ENCODE data around the gene TMED1.
"Not testable (repeated sequence)": the region's sequence is repeated elsewhere in the genome, so short reads cannot be mapped to it uniquely, and the experiment has no call there.

Gene TMED1

DNA sequence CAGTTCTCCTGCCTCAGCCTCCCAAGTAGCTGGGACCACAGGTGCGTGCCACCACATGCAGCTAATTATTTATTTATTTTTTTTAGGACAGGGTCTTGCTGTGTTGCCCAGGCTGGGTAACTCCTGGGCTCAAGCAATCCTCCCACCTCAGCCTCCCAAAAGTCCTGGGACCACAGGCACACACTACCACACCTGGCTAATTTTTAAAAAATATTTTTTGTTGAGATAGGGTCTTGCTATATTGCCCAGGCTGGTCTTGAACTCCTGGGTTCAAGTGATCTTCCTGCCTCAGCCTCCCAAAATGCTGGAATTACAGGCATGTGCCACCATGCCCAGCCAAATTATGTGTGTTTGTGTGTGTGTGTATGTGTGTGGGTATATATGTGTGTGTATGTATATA, 20.9 kb upstream of the TMED1 start:
- H3K9me3 ChIP-seq (ENCODE audit: control insufficient read depth, insufficient read depth, low read length); H3K9ac ChIP-seq (ENCODE audit: low read depth, low read length); H3K4me3 ChIP-seq (ENCODE audit: low read depth, low read length); H3K4me1 ChIP-seq (ENCODE audit: control insufficient read depth, insufficient read depth, low read length); H3K36me3 ChIP-seq (ENCODE audit: control insufficient read depth, insufficient read depth, low read length); H3K27me3 ChIP-seq (ENCODE audit: control insufficient read depth, insufficient read depth, low read length): not testable (repeated sequence)

GRCh38 chr19:10855879-10856522, 20.0 kb upstream of the TMED1 start:
- Histone ChIP-seq H3K27me3 (ENCODE audit: control insufficient read depth, insufficient read depth, low read length) (no peaks in the 10 kb centered on the region), H3K36me3 (ENCODE audit: control insufficient read depth, insufficient read depth, low read length) (no peaks in the 10 kb centered on the region), H3K4me3 (ENCODE audit: low read depth, low read length) (no peak overlapping the region), H3K4me1 (ENCODE audit: control insufficient read depth, insufficient read depth, low read length) (no peaks in the 10 kb centered on the region), H3K9ac (ENCODE audit: low read depth, low read length) (no peak overlapping the region), H3K9me3 (ENCODE audit: control insufficient read depth, insufficient read depth, low read length) (no peaks in the 10 kb centered on the region)

- Histone ChIP-seq H3K9me3 (ENCODE audit: control insufficient read depth, insufficient read depth, low read length) (no peaks in the 10 kb centered on the region), H3K4me1 (ENCODE audit: control insufficient read depth, insufficient read depth, low read length) (no peaks in the 10 kb centered on the region), H3K27me3 (ENCODE audit: control insufficient read depth, insufficient read depth, low read length) (no peaks in the 10 kb centered on the region), H3K36me3 (ENCODE audit: control insufficient read depth, insufficient read depth, low read length) (no peaks in the 10 kb centered on the region), H3K4me3 (ENCODE audit: low read depth, low read length) (no peak overlapping the region), H3K9ac (ENCODE audit: low read depth, low read length) (no peak overlapping the region)
Measured at GRCh38 chr19:10854350-10855089, 18.5 kb upstream of the TMED1 start.

DNA sequence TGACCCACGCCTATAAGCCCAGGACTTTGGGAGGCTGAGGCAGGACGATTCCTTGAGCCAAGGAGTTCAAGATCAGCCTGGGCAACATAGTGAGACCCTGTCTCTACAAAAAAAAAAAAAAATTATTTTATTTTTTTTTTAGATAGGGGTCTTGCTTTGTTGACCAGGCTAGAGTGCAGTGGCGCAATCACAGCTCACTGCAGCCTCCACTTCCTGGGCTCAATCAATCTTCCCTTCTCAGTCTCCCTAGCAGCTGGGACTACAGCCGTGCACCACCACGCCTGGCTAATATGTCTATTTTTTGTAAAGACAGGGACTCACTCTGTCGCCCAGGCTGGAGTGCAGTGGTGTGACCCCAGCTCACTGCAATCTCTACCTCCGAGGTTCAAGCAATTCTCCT, 16.9 kb upstream of the TMED1 start:
- Histone ChIP-seq H3K27me3 (ENCODE audit: control insufficient read depth, insufficient read depth, low read length) (no peaks in the 10 kb centered on the region), H3K9ac (ENCODE audit: low read depth, low read length) (no peak overlapping the region), H3K36me3 (ENCODE audit: control insufficient read depth, insufficient read depth, low read length) (no peaks in the 10 kb centered on the region), H3K4me1 (ENCODE audit: control insufficient read depth, insufficient read depth, low read length) (no peaks in the 10 kb centered on the region), H3K4me3 (ENCODE audit: low read depth, low read length) (no peak overlapping the region), H3K9me3 (ENCODE audit: control insufficient read depth, insufficient read depth, low read length) (no peaks in the 10 kb centered on the region)

GRCh38 chr19:10852098-10852800, 16.2 kb upstream of the TMED1 start:
- Histone ChIP-seq H3K4me1 (ENCODE audit: control insufficient read depth, insufficient read depth, low read length) (no peaks in the 10 kb centered on the region), H3K27me3 (ENCODE audit: control insufficient read depth, insufficient read depth, low read length) (no peaks in the 10 kb centered on the region), H3K4me3 (ENCODE audit: low read depth, low read length) (no peak overlapping the region), H3K36me3 (ENCODE audit: control insufficient read depth, insufficient read depth, low read length) (no peaks in the 10 kb centered on the region), H3K9ac (ENCODE audit: low read depth, low read length) (no peak overlapping the region), H3K9me3 (ENCODE audit: control insufficient read depth, insufficient read depth, low read length) (no peaks in the 10 kb centered on the region)

DNA sequence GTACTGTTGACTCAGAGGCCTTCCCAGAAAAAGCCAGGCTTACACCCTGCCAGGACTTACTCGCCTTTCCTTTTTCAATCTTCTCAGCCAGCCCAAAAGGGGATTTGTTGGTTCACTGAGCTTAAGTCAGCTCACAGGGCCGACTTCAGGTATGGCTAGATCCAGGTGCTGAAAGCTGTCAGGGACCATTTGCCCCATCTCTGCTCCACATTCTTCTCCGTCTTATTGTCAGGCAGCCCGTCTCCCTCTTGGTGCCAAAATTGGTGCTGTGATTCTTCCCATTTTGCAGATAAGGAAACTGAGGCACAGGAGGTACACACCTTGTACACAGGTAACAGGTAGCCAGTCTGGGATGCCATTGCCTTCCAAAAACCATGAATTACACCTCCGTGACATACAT, 14.6 kb upstream of the TMED1 start:
- no peak overlapping the region for H3K4me3 ChIP-seq (ENCODE audit: low read depth, low read length)
- no peak overlapping the region for H3K9ac ChIP-seq (ENCODE audit: low read depth, low read length)
- no peaks in the 10 kb centered on the region for H3K9me3 ChIP-seq (ENCODE audit: control insufficient read depth, insufficient read depth, low read length)
- no peaks in the 10 kb centered on the region for H3K4me1 ChIP-seq (ENCODE audit: control insufficient read depth, insufficient read depth, low read length)
- H3K36me3 ChIP-seq (ENCODE audit: control insufficient read depth, insufficient read depth, low read length): no peaks in the 10 kb centered on the region
- H3K27me3 ChIP-seq (ENCODE audit: control insufficient read depth, insufficient read depth, low read length): no peaks in the 10 kb centered on the region

DNA sequence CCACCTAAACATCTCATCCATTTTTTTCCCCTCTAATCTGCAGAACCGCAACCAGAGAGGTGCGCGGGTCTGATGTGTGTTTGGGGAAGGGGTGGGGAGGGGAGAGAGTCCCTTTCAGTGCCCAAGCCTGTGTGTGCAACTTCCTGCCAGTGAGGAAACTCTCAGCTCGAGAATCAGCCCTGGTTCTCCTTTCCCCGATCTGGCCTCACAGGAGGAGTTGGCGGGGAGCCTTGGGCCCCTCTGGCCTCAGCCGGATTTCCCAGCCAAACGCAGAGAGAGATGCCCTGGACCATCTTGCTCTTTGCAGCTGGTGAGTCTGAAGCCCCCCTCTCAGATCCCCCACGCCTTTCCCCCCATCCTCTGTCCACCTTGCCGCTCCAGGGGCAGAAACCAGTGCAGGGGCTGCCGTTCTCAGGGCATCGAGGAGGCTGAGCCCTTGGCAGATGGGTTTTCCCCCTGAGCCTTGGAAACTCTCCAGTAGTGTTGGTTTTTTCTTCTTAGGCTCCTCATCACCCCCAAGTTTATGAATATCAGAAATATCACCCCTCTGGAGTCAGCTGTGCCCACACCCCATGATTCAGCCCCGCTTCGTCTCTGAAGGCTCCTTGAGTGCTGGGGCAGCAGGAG, 12.3 kb upstream of the TMED1 start, which contains the start of gene C19orf38:
TSS of gene C19orf38 (plus strand) at position 186 of the 627 bp plus-strand sequence. CDS start at position 280, 94 bp downstream.
- Histone ChIP-seq H3K9me3 (ENCODE audit: control insufficient read depth, insufficient read depth, low read length) (no peaks in the 10 kb centered on the region), H3K9ac (ENCODE audit: low read depth, low read length) (peak within 1 kb of the TSS; percentile 47), H3K27me3 (ENCODE audit: control insufficient read depth, insufficient read depth, low read length) (no peaks in the 10 kb centered on the region)

DNA sequence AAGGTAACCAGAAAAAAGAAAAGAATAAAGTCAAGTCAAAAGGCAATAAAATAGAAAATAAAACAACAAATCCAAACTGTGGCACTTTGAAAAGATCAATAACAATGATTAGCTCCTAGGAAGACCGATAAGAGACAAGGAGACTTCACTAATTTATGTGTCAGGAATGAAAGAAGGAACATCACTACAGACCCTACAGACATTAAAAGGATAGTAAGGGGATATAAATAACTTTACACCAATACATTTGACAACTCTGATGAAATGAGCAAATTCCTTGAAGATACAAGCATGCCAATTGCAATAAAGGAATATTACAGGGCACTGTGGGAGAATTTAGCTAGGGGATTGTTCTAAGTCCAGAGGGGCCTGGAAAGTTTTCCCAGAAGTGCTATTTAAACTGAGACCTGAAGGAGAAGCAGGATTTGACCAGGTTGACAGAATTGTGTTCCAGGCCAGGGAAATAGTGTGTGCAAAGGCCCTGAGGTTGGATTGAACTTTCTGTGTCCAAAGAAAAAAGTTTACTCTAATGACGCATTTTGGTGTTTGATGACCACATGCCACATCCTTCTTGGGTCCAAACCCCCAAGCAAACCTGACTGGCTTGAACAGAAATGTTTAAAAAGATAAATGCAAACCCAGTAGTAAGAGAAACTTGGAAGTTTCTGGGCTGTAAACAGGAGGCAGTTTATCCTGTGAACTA, 10.6 kb upstream of the TMED1 start:
- Histone ChIP-seq H3K4me3 (ENCODE audit: low read depth, low read length) (no peak overlapping the region), H3K36me3 (ENCODE audit: control insufficient read depth, insufficient read depth, low read length) (no peaks in the 10 kb centered on the region), H3K27me3 (ENCODE audit: control insufficient read depth, insufficient read depth, low read length) (no peaks in the 10 kb centered on the region), H3K4me1 (ENCODE audit: control insufficient read depth, insufficient read depth, low read length) (no peaks in the 10 kb centered on the region), H3K9ac (ENCODE audit: low read depth, low read length) (no peak overlapping the region), H3K9me3 (ENCODE audit: control insufficient read depth, insufficient read depth, low read length) (no peaks in the 10 kb centered on the region)

More for the DNA sequence above, 12.3 kb upstream of the TMED1 start, which contains the start of gene C19orf38:
- H3K36me3 ChIP-seq (ENCODE audit: control insufficient read depth, insufficient read depth, low read length): no peaks in the 10 kb centered on the region
- H3K4me3 ChIP-seq (ENCODE audit: low read depth, low read length): no peak within 1 kb of the TSS
- H3K4me1 ChIP-seq (ENCODE audit: control insufficient read depth, insufficient read depth, low read length): no peaks in the 10 kb centered on the region

DNA sequence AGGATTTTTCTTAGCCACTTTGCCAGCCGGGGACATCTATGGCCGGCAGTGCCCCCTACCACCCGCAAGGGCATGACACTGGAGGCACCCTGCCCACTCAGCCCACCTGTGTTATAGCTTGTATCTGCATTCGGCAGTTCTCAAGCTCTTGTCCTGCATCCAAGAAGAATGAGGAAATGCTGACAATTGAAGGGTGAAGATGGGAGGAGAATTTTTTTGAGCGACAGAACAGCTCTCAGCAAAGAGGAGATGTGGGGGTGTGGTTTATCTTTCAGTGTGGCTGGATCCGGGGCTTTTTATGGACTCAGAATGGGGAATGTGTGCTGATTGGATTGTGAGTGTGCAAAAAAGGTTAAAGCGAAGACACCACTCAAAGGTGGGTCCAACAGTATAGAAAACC, 6.8 kb upstream of the TMED1 start:
- Histone ChIP-seq H3K4me1 (ENCODE audit: control insufficient read depth, insufficient read depth, low read length) (no peaks in the 10 kb centered on the region), H3K36me3 (ENCODE audit: control insufficient read depth, insufficient read depth, low read length) (no peaks in the 10 kb centered on the region), H3K9me3 (ENCODE audit: control insufficient read depth, insufficient read depth, low read length) (no peaks in the 10 kb centered on the region), H3K9ac (ENCODE audit: low read depth, low read length) (no peak overlapping the region), H3K4me3 (ENCODE audit: low read depth, low read length) (no peak overlapping the region), H3K27me3 (ENCODE audit: control insufficient read depth, insufficient read depth, low read length) (no peaks in the 10 kb centered on the region)

DNA sequence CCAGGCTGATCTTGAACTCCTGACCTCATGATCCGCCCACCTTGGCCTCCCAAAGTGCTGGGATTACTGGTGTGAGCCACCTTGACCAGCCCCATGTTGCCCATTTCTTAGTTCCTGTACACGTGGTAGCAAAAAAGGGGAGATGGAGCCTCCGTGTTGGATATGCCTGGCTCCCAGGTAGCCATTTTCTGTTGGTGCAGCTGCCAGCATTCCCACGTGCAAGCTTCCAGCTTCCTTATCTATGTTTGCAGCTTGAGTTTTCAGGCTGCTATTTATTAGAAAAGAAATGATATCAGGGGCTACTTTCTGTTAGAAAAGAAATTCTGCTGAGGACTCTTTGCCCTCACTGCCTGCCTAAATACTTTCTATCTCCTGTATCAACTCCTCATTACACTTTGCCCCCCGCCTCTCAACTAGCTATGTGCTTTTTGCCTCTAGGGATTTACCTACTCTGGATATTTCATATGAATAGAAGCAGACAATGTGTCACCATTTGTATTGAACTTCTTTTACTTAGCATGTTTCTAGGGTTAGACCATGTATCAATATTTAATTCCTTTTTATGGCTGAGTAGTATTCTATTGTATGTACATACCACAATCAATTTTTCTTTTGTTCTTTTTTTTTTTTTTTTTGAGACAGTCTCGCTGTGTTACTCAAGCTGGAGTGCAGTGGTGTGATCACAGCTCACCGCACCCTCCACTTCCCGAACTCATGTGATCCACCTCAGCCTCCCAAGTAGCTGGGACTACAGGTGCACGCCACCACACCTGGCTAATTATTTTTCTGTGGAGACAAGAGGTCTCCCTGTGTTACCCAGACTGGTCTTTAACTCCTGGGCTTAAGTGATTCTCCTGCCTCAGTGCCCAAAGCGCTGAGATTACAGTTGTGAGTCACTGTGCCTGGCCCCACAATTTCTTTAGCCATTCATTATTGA, 3.4 kb upstream of the TMED1 start:
- H3K4me3 ChIP-seq (ENCODE audit: low read depth, low read length): no peak overlapping the region
- H3K4me1 ChIP-seq (ENCODE audit: control insufficient read depth, insufficient read depth, low read length): no peaks in the 10 kb centered on the region
- H3K9ac ChIP-seq (ENCODE audit: low read depth, low read length): no peak overlapping the region
- H3K36me3 ChIP-seq (ENCODE audit: control insufficient read depth, insufficient read depth, low read length): no peaks in the 10 kb centered on the region
- H3K27me3 ChIP-seq (ENCODE audit: control insufficient read depth, insufficient read depth, low read length): peaks cover 5% of the 10 kb centered on the region
- H3K9me3 ChIP-seq (ENCODE audit: control insufficient read depth, insufficient read depth, low read length): peaks cover 5% of the 10 kb centered on the region

All from iPS-15b (cell line).